Neuronal stem cell (in vitro differentiated cells): ENCODE results near the gene CKLF.
"Not testable (repeated sequence)": the region's sequence is repeated elsewhere in the genome, so short reads cannot be mapped to it uniquely, and the experiment has no call there.

ENCODE experiments used
- DNase-seq: peaks from one replicate; pipeline ENCODE4 v3.0.0-alpha.2; 2013; ENCODE audit warnings: low spot score
- H2AFZ ChIP-seq: one replicate; pipeline ENCODE4 v1.6.1; 2013; ENCODE audit warnings: mild to moderate bottlenecking, low read length, inconsistent platforms
- H2AK5ac ChIP-seq: 2 replicates; pipeline ENCODE4 v1.6.1; 2013; ENCODE audit warnings: low read depth, mild to moderate bottlenecking, inconsistent platforms, low read length, moderate library complexity, mixed read lengths
- H2BK120ac ChIP-seq: 2 replicates; pipeline ENCODE4 v1.6.1; 2013; ENCODE audit warnings: low read depth, mild to moderate bottlenecking, inconsistent platforms, low read length, moderate library complexity, mixed read lengths
- H2BK12ac ChIP-seq: one replicate; pipeline ENCODE4 v1.6.1; 2013; ENCODE audit warnings: low read length, inconsistent platforms
- H2BK15ac ChIP-seq: 2 replicates; pipeline ENCODE4 v1.6.1; 2013; ENCODE audit warnings: mild to moderate bottlenecking, low read length, inconsistent platforms, mixed read lengths
- H2BK5ac ChIP-seq: one replicate; pipeline ENCODE4 v1.6.1; 2013; ENCODE audit warnings: inconsistent platforms, mild to moderate bottlenecking, low read length, moderate library complexity
- H3K14ac ChIP-seq: one replicate; pipeline ENCODE4 v1.6.1; 2013; ENCODE audit warnings: low read length, inconsistent platforms
- H3K18ac ChIP-seq: 2 replicates; pipeline ENCODE4 v1.6.1; 2013; ENCODE audit warnings: low read length, inconsistent platforms
- H3K23ac ChIP-seq: 2 replicates; pipeline ENCODE4 v1.6.1; 2013; ENCODE audit warnings: low read depth, mild to moderate bottlenecking, mixed read lengths, low read length, inconsistent platforms; ENCODE audit not compliant: poor library complexity
- H3K27ac ChIP-seq: replicated peaks from 3 replicates; pipeline ENCODE4 v1.5.1; 2013; ENCODE audit warnings: low read length, inconsistent platforms
- H3K27me3 ChIP-seq, 3 experiments: 2 replicates each; pipeline ENCODE4 v1.6.1; 2013; ENCODE audit warnings: low read length in 3 of 3, mild to moderate bottlenecking in 2 of 3, inconsistent platforms in 1 of 3, low read depth in 1 of 3, mixed read lengths in 1 of 3, moderate library complexity in 1 of 3; ENCODE audit not compliant: control insufficient read depth in 3 of 3, insufficient read depth in 3 of 3
- H3K36me3 ChIP-seq, 2 donors: replicated peaks in 1 of 2; 2 replicates each; pipeline ENCODE4 v1.6.1; 2013; ENCODE audit warnings: low read length in 2 of 2; ENCODE audit not compliant: control insufficient read depth in 2 of 2, insufficient read depth in 2 of 2
- H3K4ac ChIP-seq: 2 replicates; pipeline ENCODE4 v1.6.1; 2013; ENCODE audit warnings: inconsistent platforms, mild to moderate bottlenecking, low read length, moderate library complexity
- H3K4me1 ChIP-seq, 2 donors: 1 replicate in 1 of 2; 2 replicates in 1 of 2; pipeline ENCODE4 v1.6.1; 2013; ENCODE audit warnings: low read length in 2 of 2, low read depth in 1 of 2; ENCODE audit not compliant: control insufficient read depth in 2 of 2, insufficient read depth in 1 of 2
- H3K4me2 ChIP-seq: one replicate; pipeline ENCODE4 v1.6.1; 2013; ENCODE audit warnings: mild to moderate bottlenecking, low read length, inconsistent platforms; ENCODE audit not compliant: insufficient read depth, poor library complexity, severe bottlenecking
- H3K4me3 ChIP-seq, 2 donors: 2 replicates each; pipeline ENCODE4 v1.5.1; 2013; ENCODE audit warnings: low read length in 2 of 2, mild to moderate bottlenecking in 2 of 2, inconsistent platforms in 1 of 2, moderate library complexity in 1 of 2
- H3K79me1 ChIP-seq: one replicate; pipeline ENCODE4 v1.6.1; 2013; ENCODE audit warnings: low read depth, mild to moderate bottlenecking, inconsistent platforms, low read length, moderate library complexity
- H3K9ac ChIP-seq: one replicate; pipeline ENCODE4 v1.6.1; 2013; ENCODE audit warnings: mild to moderate bottlenecking, low read depth, low read length, inconsistent platforms; ENCODE audit not compliant: poor library complexity
- H3K9me3 ChIP-seq, 2 donors: replicated peaks in 1 of 2; 2 replicates each; pipeline versions ENCODE3 to v1.6.1; 2013; ENCODE audit warnings: low read length in 2 of 2, mild to moderate bottlenecking in 2 of 2, inconsistent platforms in 1 of 2, low read depth in 1 of 2, mixed read lengths in 1 of 2, moderate library complexity in 1 of 2; ENCODE audit not compliant: control insufficient read depth in 2 of 2, insufficient read depth in 1 of 2
- H4K8ac ChIP-seq: one replicate; pipeline ENCODE4 v1.6.1; 2013; ENCODE audit warnings: low read depth, mild to moderate bottlenecking, inconsistent platforms, low read length, moderate library complexity
- H4K91ac ChIP-seq: one replicate; pipeline ENCODE4 v1.6.1; 2013; ENCODE audit warnings: low read length, low read depth, mild to moderate bottlenecking, inconsistent platforms; ENCODE audit not compliant: poor library complexity
- WGBS, 2 donors: extraction: QIAGEN DNeasy Blood & Tissue Kit; methylation state at CpG; one replicate each; pipeline ENCODE4 v1.1.7; 2013; ENCODE audit warnings: missing lambda C conversion rate in 2 of 2, mixed read lengths in 1 of 2; ENCODE audit not compliant: insufficient read length in 2 of 2, insufficient replicate concordance in 1 of 2; ENCODE audit errors: extremely low coverage in 2 of 2; 5-methylcytosine and 5-hydroxymethylcytosine counted together

The CKLF gene

DNA sequence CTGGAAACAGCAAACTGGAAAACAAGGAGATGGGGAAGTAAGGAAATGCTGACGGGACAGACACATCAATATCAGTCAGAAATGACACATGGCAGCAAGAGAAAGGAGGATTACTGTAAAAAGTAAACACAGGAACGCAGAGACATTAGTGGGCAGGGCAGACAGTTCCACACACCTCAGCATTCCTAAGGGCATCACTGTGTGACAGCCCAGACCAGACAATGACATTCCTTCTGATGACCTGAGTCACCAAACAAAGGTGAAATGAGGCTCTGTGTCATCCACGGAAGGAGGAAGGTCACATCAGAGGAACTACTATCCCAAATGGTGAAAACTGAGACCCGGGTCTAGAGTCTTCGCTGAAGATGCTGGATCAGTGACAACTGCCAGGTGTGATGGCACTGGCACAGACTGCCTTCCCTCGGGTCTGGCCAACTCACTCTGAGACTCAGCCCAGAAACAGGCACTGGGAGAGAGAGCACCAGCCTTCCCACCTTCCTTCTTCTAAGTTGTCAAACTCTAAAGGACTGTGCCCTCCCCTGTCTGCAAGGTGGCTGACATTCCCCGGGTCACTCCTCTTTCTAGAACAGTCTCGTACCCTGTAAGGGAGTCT is 39.2 kb upstream of the CKLF start:
- no peak overlapping the region for H3K27ac ChIP-seq

DNA sequence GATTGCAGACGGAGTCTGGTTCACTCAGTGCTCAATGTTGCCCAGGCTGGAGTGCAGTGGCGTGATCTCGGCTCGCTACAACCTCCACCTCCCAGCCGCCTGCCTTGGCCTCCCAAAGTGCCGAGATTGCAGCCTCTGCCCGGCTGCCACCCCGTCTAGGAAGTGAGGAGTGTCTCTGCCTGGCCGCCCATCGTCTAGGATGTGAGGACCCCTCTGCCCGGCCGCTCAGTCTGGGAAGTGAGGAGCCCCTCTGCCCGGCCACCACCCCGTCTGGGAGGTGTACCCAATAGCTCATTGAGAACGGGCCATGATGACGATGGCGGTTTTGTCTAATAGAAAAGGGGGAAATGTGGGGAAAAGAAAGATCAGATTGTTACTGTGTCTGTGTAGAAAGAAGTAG is 38.0 kb upstream of the CKLF start:
- no CpG with 5 or more reads among the region's 17 CpGs for WGBS, 2 donors
- not testable (repeated sequence) for H2AFZ ChIP-seq

More for the DNA sequence above, 39.2 kb upstream of the CKLF start:
- H4K91ac ChIP-seq: no peak overlapping the region
- no CpG with 5 or more reads among the region's 8 CpGs for WGBS, 2 donors
- no peak overlapping the region for H3K14ac ChIP-seq
- H2BK5ac ChIP-seq: no peak overlapping the region
- no peaks in the 10 kb centered on the region for H3K79me1 ChIP-seq
- no peak overlapping the region for H2BK120ac ChIP-seq
- H3K4me3 ChIP-seq: no peak overlapping the region
- no peaks in the 10 kb centered on the region for H3K9me3 ChIP-seq
- H3K27me3 ChIP-seq: no peaks in the 10 kb centered on the region
- H2BK12ac ChIP-seq: no peak overlapping the region
- peaks cover 33 to 34% of the 10 kb centered on the region in 2 donors for H3K4me1 ChIP-seq
- no peak overlapping the region for H3K4me2 ChIP-seq
- no peak overlapping the region for H3K4ac ChIP-seq
- no peak overlapping the region for H2AFZ ChIP-seq
- no peak overlapping the region for H4K8ac ChIP-seq
- no peak overlapping the region for H2BK15ac ChIP-seq
- H3K18ac ChIP-seq: no peak overlapping the region
- H2AK5ac ChIP-seq: no peak overlapping the region
- H3K23ac ChIP-seq: no peak overlapping the region
- no peak for DNase-seq
- peak overlapping the region; percentile 15 for H3K9ac ChIP-seq
- peaks cover 2 to 37% of the 10 kb centered on the region in 2 donors for H3K36me3 ChIP-seq

DNA sequence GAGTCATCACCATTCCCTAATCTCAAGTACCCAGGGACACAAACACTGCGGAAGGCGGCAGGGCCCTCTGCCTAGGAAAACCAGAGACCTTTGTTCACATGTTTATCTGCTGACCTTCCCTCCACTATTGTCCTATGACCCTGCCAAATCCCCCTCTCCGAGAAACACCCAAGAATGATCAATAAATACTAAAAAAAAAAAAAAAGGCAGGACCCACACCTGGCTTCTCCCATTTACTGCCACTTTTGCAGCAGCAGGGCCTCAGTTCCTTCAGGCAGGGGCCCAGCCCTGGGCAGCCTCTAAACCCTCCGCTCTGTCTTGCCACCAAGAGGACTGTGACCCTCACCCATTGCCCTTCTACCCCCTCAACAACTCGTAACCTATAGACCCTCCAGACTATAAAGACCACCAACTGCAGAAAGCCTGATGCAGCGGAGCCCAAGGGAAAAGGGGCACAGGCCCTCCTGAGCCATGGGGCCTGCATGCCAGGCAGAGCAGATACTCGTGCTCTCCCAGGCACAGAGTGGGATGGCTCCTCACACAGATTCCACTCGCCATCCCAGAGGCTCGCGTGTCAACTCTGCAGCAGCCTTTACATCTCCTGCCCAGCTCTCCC is 37.3 kb upstream of the CKLF start:
- H4K91ac ChIP-seq, DNase-seq, H3K27me3 ChIP-seq, H2AFZ ChIP-seq, H3K9ac ChIP-seq, H3K79me1 ChIP-seq, H2BK12ac ChIP-seq, H2BK15ac ChIP-seq, H4K8ac ChIP-seq, H3K27ac ChIP-seq, H3K4me2 ChIP-seq, H3K9me3 ChIP-seq: not testable (repeated sequence)
- H3K4me1 ChIP-seq: peaks cover 33 to 34% of the 10 kb centered on the region in 2 donors
- WGBS, 2 donors: no CpG with 5 or more reads among the region's 10 CpGs
- peak overlapping the region; percentile 31 for H3K4ac ChIP-seq
- H3K18ac ChIP-seq: peak overlapping the region; percentile 67
- peak overlapping the region; percentile 9 for H3K14ac ChIP-seq
- H3K36me3 ChIP-seq: peaks cover 2 to 26% of the 10 kb centered on the region in 2 donors
- H2AK5ac ChIP-seq: peak overlapping the region; percentile 38
- peak overlapping the region; percentile 17 for H2BK5ac ChIP-seq
- peak overlapping the region; percentile 21 for H3K23ac ChIP-seq
- H3K4me3 ChIP-seq: peak overlapping the region in 1 of 2 donors; percentile 26
- peak overlapping the region; percentile 35 for H2BK120ac ChIP-seq

More for the DNA sequence above, 38.0 kb upstream of the CKLF start:
- H3K4ac ChIP-seq, H3K9ac ChIP-seq, H2BK120ac ChIP-seq, H2BK15ac ChIP-seq, H3K18ac ChIP-seq, H2AK5ac ChIP-seq, H2BK5ac ChIP-seq, H3K4me3 ChIP-seq, H3K14ac ChIP-seq, DNase-seq, H3K27me3 ChIP-seq, H3K23ac ChIP-seq, H3K9me3 ChIP-seq, H3K27ac ChIP-seq, H3K79me1 ChIP-seq, H4K8ac ChIP-seq, H4K91ac ChIP-seq, H3K4me2 ChIP-seq, H2BK12ac ChIP-seq: not testable (repeated sequence)
- peaks cover 33 to 34% of the 10 kb centered on the region in 2 donors for H3K4me1 ChIP-seq
- H3K36me3 ChIP-seq: peaks cover 2 to 30% of the 10 kb centered on the region in 2 donors
